ENCODE results near the gene NSUN7. TPM values are rescaled to one million over a fixed set of nuclear protein-coding genes. Genes with fewer than 3 reads are reported as not detected.

The NSUN7 gene
- total RNA-seq, 2 experiments from 2014 or later, result 0.19 to 0.27 TPM

GRCh38 chr4:40720916-40721315 is 28.8 kb upstream of the NSUN7 start:
- intact Hi-C loops (cut with micrococcal nuclease), result loop anchor here (5.0 kb wide), 4 partner anchors 414 to 1024 kb away; partner anchors contain the start of genes N4BP2 and UBE2K
- H3K9me3 Mint-ChIP-seq, result no peaks in the 10 kb centered on the region
- H3K27me3 Mint-ChIP-seq (ENCODE audit: low read depth), result no peaks in the 10 kb centered on the region
- no peaks in the 10 kb centered on the region for H3K36me3 Mint-ChIP-seq (ENCODE audit: low read depth)
- no peak overlapping the region for H3K4me3 Mint-ChIP-seq
- H3K27ac Mint-ChIP-seq, result no peak overlapping the region
- DNase-seq, result no peak
- peaks cover 8% of the 10 kb centered on the region for H3K4me1 Mint-ChIP-seq (ENCODE audit: low read depth)
- CTCF ChIA-PET, result interaction anchor here (1.4 kb wide), 1 partner anchor 48 kb away, joined by 4 read pairs; no protein-coding TSS in a partner anchor

DNA sequence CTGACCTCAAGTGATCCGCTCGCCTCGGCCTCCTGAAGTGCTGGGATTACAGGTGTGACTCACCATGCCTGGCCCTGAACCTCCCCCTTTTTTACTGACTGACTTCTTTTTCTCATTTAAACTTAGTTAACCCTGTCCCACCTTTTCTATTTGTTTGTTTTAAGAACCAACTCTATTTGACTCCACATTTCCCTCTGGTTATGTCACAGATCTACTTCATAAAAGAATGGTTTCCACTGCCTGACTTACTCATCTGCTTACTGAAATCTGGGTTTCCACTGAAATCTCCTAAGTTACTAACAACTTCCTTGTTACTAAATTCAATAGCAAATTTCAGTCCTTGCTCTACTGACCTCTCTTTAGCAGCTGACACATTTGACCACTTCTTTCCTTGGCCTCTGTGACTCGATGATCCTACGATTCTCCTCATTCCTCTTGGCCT is 28.0 kb upstream of the NSUN7 start:
- Mint-ChIP-seq H3K27me3 (ENCODE audit: low read depth) (no peaks in the 10 kb centered on the region), H3K4me3 (no peak overlapping the region), H3K36me3 (ENCODE audit: low read depth) (no peaks in the 10 kb centered on the region), H3K27ac (no peak overlapping the region), H3K9me3 (no peaks in the 10 kb centered on the region), H3K4me1 (ENCODE audit: low read depth) (peaks cover 8% of the 10 kb centered on the region)
- no peak for DNase-seq
- intact Hi-C loops (cut with micrococcal nuclease), result loop anchor here (1.0 to 5.0 kb wide), 9 partner anchors 10 to 1024 kb away; partner anchors contain the start of genes N4BP2 and UBE2K
- CTCF ChIA-PET, result interaction anchor here (0.6 kb wide), 1 partner anchor 181 kb away, joined by 4 read pairs; no protein-coding TSS in a partner anchor

- Mint-ChIP-seq H3K36me3 (ENCODE audit: low read depth) (no peaks in the 10 kb centered on the region), H3K27me3 (ENCODE audit: low read depth) (no peaks in the 10 kb centered on the region), H3K27ac (no peak overlapping the region), H3K4me1 (ENCODE audit: low read depth) (peaks cover 8% of the 10 kb centered on the region), H3K9me3 (no peaks in the 10 kb centered on the region), H3K4me3 (no peak overlapping the region)
- peak; percentile 58 for DNase-seq
- CTCF ChIA-PET, result no interaction called here
- intact Hi-C loops (cut with micrococcal nuclease), result loop anchor here (1.0 to 5.0 kb wide), 9 partner anchors 9 to 1025 kb away; partner anchors contain the start of genes N4BP2 and UBE2K
These were observed 27.1 kb upstream of the NSUN7 start for GRCh38 chr4:40722576-40723161.

DNA sequence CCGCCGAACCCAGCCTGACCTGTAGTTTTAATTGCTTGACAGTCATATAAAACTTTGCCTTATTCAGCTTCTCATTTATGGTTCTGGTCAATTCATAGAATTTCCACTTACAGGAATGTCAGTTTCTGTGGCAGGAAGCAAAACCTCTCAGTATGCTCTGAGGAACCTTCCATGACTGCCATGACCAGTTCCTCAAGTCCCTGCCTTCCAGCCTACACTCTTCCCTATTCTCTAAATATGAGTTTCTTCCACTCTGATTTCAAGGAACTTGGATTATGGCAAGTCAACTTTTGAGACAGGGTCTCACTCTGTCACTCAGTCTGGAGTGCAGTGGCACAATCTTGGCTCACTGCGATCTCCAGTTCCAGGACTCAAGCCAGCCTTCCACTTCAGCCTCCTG is 26.0 kb upstream of the NSUN7 start:
- Mint-ChIP-seq H3K4me1 (ENCODE audit: low read depth) (peaks cover 8% of the 10 kb centered on the region), H3K4me3 (no peak overlapping the region), H3K27ac (no peak overlapping the region), H3K36me3 (ENCODE audit: low read depth) (no peaks in the 10 kb centered on the region), H3K27me3 (ENCODE audit: low read depth) (no peaks in the 10 kb centered on the region), H3K9me3 (no peaks in the 10 kb centered on the region)
- no peak for DNase-seq
- CTCF ChIA-PET, result interaction anchor here (0.6 kb wide), 1 partner anchor 667 kb away, joined by 3 read pairs; no protein-coding TSS in a partner anchor
- intact Hi-C loops (cut with micrococcal nuclease), result loop anchor here (2.0 to 5.0 kb wide), 5 partner anchors 221 to 1026 kb away; partner anchors contain the start of genes N4BP2 and UBE2K

DNA sequence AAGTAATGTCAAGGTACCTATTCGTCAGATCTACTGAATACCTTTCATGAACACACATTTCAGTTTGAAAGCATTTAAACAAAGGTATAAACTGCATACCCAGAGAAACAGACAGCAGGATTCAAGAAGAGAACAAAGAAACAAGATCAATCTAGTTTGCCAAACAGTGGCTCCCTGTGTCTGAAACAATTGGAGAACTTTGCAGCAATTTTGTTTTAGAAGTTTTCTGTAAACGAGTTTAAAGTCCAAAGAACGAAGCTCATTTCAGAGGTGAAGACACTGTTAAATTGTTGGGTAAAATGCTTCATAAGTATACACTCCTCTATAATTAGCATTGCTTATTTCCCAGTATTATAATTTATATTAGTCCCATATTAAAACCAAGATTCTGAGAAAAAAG is 21.4 kb upstream of the NSUN7 start:
- Mint-ChIP-seq H3K27me3 (ENCODE audit: low read depth) (no peaks in the 10 kb centered on the region), H3K4me1 (ENCODE audit: low read depth) (peaks cover 12% of the 10 kb centered on the region), H3K4me3 (no peak overlapping the region), H3K36me3 (ENCODE audit: low read depth) (no peaks in the 10 kb centered on the region), H3K27ac (no peak overlapping the region), H3K9me3 (no peaks in the 10 kb centered on the region)
- no peak for DNase-seq
- CTCF ChIA-PET, result no interaction called here
- intact Hi-C loops (cut with micrococcal nuclease), result no loop called here

DNA sequence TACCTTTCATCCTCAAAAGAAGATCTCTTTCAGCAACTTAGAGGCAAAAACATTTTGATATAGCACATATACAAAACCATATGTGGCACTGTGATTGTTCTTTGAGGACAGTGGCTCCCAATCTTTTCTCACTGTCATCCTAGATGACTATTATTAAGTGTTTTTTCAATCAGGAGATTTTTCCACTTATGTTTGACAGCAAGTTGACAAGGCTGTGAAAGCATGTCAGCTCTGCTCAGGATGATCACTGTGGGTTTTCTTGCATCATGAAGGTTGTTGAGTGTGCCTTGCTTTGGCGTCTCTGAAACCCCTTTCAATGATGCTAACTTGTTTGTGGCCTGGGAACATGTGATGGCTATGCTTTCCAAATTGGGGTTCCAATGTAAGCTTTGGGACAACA is 20.2 kb upstream of the NSUN7 start:
- no peak overlapping the region for H3K27ac Mint-ChIP-seq
- no peak overlapping the region for H3K4me3 Mint-ChIP-seq
- CTCF ChIA-PET, result no interaction called here
- DNase-seq, result no peak
- H3K4me1 Mint-ChIP-seq (ENCODE audit: low read depth), result peaks cover 12% of the 10 kb centered on the region
- no peaks in the 10 kb centered on the region for H3K36me3 Mint-ChIP-seq (ENCODE audit: low read depth)
- H3K9me3 Mint-ChIP-seq, result no peaks in the 10 kb centered on the region
- H3K27me3 Mint-ChIP-seq (ENCODE audit: low read depth), result no peaks in the 10 kb centered on the region
- intact Hi-C loops (cut with micrococcal nuclease), result no loop called here

DNA sequence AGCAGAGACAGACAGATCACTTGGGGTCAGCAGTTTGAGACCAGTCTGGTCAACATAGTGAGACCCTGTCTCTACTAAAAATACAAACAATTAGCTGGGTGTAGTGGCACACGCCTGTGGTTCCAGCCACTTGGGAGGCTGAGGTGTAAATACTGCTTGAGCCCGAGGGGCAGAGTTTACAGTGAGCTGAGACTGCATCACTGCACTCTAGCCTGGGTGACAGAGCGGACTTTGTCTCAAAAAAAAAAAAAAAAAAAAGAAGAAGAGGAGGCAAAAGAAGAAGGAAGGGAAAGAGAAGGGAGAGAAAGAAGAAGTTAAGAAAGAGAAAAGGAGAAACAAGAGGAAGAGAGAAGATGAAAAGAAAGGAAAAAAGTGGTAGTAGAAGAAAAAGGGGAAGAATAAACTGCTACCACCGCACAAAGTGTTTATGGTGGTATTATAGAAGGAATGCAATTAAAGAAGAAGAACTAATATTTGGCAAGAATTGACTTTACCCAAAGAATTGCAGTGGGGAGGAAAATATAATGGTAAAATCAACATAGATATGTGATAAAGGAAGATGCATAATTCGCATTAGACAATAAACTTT is 19.6 kb upstream of the NSUN7 start:
- Mint-ChIP-seq H3K4me1 (ENCODE audit: low read depth) (peaks cover 12% of the 10 kb centered on the region), H3K27me3 (ENCODE audit: low read depth) (no peaks in the 10 kb centered on the region), H3K9me3 (no peaks in the 10 kb centered on the region), H3K36me3 (ENCODE audit: low read depth) (no peaks in the 10 kb centered on the region), H3K4me3 (no peak overlapping the region), H3K27ac (no peak overlapping the region)
- intact Hi-C loops (cut with micrococcal nuclease), result no loop called here
- DNase-seq, result no peak
- CTCF ChIA-PET, result no interaction called here

DNA sequence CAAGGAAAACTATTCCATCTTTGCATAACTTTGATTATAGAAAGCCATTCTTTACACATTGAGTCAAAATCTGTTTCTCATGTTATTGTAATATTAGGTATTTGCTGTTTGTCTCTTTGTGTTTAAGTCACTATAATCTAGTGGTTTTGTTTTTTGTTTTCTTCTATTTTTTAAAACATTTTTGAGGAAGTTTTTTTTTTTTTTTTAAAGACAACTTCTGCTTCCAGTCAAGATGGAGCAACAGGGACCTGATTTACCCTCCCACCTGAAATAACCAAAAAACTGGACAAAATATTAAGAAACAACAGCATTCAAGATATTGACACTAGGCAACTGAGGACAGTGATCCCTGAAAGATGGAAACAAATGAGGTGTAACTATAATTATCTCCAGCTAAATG is 18.4 kb upstream of the NSUN7 start:
- no peaks in the 10 kb centered on the region for H3K9me3 Mint-ChIP-seq
- intact Hi-C loops (cut with micrococcal nuclease), result loop anchor here (1.0 kb wide), 1 partner anchor 9 kb away; no protein-coding TSS in a partner anchor
- peaks cover 12% of the 10 kb centered on the region for H3K4me1 Mint-ChIP-seq (ENCODE audit: low read depth)
- DNase-seq, result no peak
- no peaks in the 10 kb centered on the region for H3K36me3 Mint-ChIP-seq (ENCODE audit: low read depth)
- H3K27me3 Mint-ChIP-seq (ENCODE audit: low read depth), result no peaks in the 10 kb centered on the region
- no peak overlapping the region for H3K27ac Mint-ChIP-seq
- CTCF ChIA-PET, result interaction anchor here (1.2 to 2.3 kb wide), 2 partner anchors 109 to 193 kb away, joined by 3 to 10 read pairs; no protein-coding TSS in a partner anchor
- H3K4me3 Mint-ChIP-seq, result no peak overlapping the region

DNA sequence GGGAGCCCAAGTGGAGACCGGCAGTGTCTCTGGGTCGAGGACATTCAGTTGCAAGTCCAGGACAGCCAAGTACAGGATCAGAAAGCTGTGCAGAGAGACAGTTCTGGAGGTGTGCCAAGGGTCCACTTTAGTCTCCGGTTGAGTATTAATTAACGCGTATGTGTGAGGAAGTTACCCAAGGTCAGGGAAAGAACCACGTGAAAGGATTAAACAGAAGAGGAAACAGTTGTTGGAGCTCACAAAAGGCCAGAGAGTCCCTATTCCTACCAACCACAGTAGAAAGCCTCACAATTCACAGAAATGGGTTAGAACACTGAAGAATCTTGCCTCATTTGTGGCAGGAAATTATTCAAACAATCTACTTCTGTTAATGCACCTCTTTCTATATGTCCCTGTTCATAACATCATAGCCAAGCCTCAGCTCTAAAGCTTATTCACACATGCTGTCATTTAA is 17.9 kb upstream of the NSUN7 start:
- Mint-ChIP-seq H3K4me1 (ENCODE audit: low read depth) (peaks cover 12% of the 10 kb centered on the region), H3K27me3 (ENCODE audit: low read depth) (no peaks in the 10 kb centered on the region), H3K36me3 (ENCODE audit: low read depth) (no peaks in the 10 kb centered on the region), H3K27ac (no peak overlapping the region), H3K9me3 (no peaks in the 10 kb centered on the region), H3K4me3 (no peak overlapping the region)
- CTCF ChIA-PET, result interaction anchor here (0.6 to 2.3 kb wide), 4 partner anchors 14 to 246 kb away, joined by 3 to 10 read pairs (median 5); no protein-coding TSS in a partner anchor
- DNase-seq, result peak; percentile 35
- intact Hi-C loops (cut with micrococcal nuclease), result loop anchor here (1.0 kb wide), 1 partner anchor 10 kb away; no protein-coding TSS in a partner anchor

DNA sequence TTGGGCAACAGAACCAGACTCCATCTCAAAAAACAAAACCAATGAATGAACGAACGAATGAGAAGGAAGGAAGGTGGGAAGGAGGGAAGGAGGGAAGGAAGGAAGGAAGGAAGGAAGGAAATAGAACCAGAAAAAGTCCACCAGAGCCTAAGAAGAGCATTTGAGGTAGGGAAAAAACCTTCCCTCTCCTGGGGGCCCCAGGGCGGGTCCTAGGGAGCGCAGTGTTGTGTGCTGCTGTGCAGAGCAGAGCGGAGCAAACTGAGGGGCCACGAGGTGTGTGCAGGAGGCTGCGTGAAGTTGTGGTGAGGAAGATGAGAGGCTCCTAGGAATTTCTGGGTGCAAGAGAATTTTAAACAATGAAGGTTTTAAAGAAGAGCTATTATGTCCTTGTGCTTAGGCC is 16.0 kb upstream of the NSUN7 start:
- H3K9me3 Mint-ChIP-seq, result no peaks in the 10 kb centered on the region
- H3K27me3 Mint-ChIP-seq (ENCODE audit: low read depth), result peaks cover 2% of the 10 kb centered on the region
- CTCF ChIA-PET, result interaction anchor here (0.6 to 4.3 kb wide), 8 partner anchors 38 to 411 kb away, joined by 3 to 15 read pairs (median 3); no protein-coding TSS in a partner anchor
- H3K4me3 Mint-ChIP-seq, result no peak overlapping the region
- no peak for DNase-seq
- H3K4me1 Mint-ChIP-seq (ENCODE audit: low read depth), result peaks cover 12% of the 10 kb centered on the region
- no peaks in the 10 kb centered on the region for H3K36me3 Mint-ChIP-seq (ENCODE audit: low read depth)
- intact Hi-C loops (cut with micrococcal nuclease), result no loop called here
- no peak overlapping the region for H3K27ac Mint-ChIP-seq

GRCh38 chr4:40734497-40734896 is 15.3 kb upstream of the NSUN7 start:
- DNase-seq, result no peak
- Mint-ChIP-seq H3K4me3 (no peak overlapping the region), H3K4me1 (ENCODE audit: low read depth) (peaks cover 12% of the 10 kb centered on the region), H3K27me3 (ENCODE audit: low read depth) (peaks cover 2% of the 10 kb centered on the region), H3K27ac (no peak overlapping the region), H3K9me3 (no peaks in the 10 kb centered on the region), H3K36me3 (ENCODE audit: low read depth) (no peaks in the 10 kb centered on the region)
- intact Hi-C loops (cut with micrococcal nuclease), result no loop called here
- CTCF ChIA-PET, result interaction anchor here (0.6 to 4.3 kb wide), 6 partner anchors 106 to 190 kb away, joined by 3 to 15 read pairs (median 4); no protein-coding TSS in a partner anchor

DNA sequence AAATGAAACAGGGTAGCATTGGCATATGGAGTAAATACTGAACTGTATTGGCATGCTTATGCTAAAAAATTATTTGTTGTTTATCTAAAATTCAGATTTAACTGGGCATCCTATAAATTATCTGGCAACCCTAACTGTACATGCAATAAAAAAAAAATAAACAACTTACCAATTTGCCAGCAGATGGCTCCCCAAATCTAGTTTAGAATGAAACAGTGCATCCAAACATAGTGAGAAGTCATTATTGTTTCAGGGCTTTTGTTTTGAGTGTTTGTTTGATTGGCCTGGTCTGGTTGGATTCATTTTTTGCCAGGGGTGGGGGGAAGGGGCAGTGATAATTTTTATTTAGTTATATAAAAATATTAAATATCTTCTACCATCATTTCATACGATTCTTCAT is 12.8 kb upstream of the NSUN7 start:
- DNase-seq, result peak; percentile 18
- no peak overlapping the region for H3K4me3 Mint-ChIP-seq
- CTCF ChIA-PET, result interaction anchor here (0.7 to 4.3 kb wide), 6 partner anchors 9 to 188 kb away, joined by 3 to 17 read pairs (median 7); no protein-coding TSS in a partner anchor
- no peaks in the 10 kb centered on the region for H3K9me3 Mint-ChIP-seq
- intact Hi-C loops (cut with micrococcal nuclease), result loop anchor here (1.0 kb wide), 3 partner anchors 106 to 187 kb away; no protein-coding TSS in a partner anchor
- peaks cover 2% of the 10 kb centered on the region for H3K27me3 Mint-ChIP-seq (ENCODE audit: low read depth)
- peaks cover 9% of the 10 kb centered on the region for H3K4me1 Mint-ChIP-seq (ENCODE audit: low read depth)
- no peaks in the 10 kb centered on the region for H3K36me3 Mint-ChIP-seq (ENCODE audit: low read depth)
- no peak overlapping the region for H3K27ac Mint-ChIP-seq
